ELF-1 (cell line): ENCODE measurements around the gene EIF5B.
"Not testable (repeated sequence)": the region's sequence is repeated elsewhere in the genome, so short reads cannot be mapped to it uniquely, and the experiment has no call there.

ENCODE experiments used
- DNase-seq: peaks from one replicate; pipeline ENCODE4 v3.0.0-alpha.2; 2016; ENCODE audit warnings: low read depth, low spot score

EIF5B gene

GRCh38 chr2:99365661-99366060 lies 28.5 kb downstream of the EIF5B start:
- no peak for DNase-seq

DNA sequence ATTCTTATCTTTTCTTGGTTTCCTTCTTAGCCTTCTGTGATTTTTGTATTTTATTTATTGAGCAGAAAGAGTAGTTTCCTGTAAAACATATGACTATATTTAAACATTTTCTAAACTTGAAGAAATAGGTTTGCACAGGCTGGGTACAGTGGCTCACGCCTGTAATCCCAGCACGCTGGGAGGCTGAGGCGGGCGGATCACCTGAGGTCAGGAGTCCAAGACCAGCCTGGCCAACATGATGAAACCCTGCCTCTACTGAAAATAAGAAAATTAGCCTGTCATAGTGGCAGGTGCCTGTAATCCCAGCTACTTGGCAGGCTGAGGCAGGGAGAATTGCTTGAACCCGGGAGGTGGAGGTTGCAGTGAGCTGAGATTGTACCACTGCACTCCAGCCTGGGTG lies 31.7 kb downstream of the EIF5B start:
- DNase-seq = not testable (repeated sequence)

DNA sequence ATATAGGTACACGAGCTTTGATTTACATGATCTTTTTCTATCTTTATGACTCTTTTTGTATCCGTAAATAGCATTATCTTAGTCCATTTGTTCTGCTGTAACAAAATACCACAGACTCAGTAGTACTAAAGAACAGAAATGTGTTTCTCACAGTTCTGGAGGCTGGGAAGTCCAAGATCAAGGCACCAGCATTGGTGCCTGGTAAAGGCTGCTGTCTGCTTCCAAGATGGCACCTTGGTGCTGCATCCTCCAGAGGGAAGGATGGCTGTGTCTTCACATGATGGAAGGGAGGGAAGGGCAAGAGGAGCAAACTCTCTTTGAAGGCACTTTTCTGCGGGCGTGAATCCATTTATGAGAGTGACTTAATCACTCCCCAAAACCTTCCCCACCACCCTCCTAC lies 36.0 kb downstream of the EIF5B start:
- no peak for DNase-seq

DNA sequence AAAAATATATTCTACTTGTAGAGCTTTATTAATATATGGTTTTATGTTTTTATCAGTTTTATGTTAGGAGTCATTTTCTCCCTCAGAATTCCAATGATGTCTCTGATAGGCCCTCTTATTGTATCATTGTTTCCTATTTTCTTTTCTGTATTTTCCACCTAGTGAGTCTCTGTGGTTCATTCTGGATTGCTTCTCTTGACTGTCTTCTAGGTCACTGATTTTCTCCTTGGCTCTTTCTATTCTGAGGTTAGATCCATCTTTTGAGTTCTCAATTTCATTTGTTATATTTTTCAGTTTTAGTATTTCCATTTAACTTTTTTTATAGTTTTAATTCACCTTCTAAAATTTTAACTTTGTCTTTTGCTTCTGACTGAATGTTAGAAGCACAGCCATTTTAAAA lies 37.6 kb downstream of the EIF5B start:
- DNase-seq = no peak

DNA sequence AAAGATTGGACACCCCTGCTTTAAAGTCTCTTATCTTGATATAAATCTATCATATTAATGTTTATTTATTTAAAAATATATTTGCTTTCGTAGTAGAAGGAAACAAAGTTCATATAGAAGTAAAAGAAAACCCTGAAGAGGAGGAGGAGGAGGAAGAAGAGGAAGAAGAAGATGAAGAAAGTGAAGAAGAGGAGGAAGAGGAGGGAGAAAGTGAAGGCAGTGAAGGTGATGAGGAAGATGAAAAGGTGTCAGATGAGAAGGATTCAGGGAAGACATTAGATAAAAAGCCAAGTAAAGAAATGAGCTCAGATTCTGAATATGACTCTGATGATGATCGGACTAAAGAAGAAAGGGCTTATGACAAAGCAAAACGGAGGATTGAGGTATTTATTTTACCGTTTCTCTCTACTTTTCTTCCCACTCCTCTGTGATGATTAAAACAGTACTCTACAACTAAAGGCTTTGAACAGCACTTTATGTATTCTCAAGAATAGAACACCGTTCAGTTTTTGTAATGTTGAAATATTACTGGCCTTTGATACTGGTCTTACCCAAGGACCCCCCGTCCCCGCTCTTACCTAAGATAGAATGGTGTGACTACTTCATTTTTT lies 39.2 kb downstream of the EIF5B start:
- no peak for DNase-seq

- DNase-seq = no peak
Measured at GRCh38 chr2:99377879-99378278, 40.7 kb downstream of the EIF5B start.

DNA sequence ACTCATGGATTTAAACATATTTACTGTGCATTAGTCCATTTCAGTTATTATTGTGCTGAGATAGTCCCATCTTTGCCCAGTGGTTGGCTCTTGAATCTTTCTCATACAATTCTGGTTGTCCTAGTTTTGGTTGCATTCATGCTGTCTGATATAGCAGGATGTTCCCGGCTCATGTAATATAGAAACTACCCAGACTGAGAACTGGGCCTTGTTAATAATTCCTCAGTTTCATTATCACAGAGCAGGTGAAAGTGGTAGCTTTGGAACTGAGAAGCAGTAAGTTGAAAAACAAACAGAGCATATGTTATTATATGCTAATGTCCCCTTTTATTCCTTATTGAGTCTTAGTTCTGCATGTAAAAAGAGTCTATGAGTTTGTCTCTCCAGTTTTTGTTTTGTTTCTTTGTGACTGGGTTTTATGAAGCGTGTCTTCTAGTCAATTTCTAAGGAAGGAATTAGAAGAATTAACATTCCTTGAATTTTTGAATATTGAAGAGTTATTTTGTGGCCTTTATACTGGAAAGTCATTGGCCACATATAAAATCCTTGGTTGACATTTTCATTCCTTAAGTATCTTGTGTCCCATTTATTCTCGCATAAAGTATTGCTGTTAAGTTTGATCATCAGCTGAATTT lies 43.3 kb downstream of the EIF5B start:
- no peak for DNase-seq

DNA sequence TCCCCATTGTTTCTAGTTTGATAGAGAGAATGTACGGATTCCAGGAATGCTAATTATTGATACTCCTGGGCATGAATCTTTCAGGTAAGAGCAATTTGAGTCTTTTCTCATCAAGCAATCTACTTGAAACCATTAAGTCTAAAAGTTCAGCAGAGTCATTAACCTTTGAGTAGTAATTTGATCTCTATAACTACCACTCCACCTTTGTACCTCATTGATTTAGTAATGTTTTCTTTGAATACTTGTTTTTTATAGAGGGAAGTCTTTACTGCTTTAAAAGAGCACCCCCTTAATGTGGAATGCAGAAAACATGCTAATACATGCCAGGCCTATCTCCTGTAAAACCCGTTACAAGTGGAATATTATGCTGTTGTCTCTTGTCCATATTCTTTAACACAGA lies 45.0 kb downstream of the EIF5B start:
- no peak for DNase-seq

DNA sequence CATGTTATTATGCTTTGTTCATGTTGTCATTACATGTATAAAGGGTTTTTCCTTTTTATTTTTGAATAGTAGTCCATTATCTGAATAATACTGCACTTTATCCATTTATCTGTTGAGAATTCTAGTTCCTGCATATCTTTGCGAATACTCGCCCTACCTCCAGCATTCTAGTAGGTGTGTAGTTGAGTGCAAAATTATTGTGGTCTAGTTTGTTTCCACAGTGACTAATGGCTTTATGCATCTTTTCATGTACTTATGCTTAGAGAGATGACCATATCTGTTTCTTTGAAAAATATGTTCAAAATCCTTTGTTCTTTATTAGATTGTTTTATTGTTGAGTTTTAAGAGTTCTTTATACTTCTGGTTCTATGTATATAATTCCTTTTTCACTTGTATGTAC lies 48.8 kb downstream of the EIF5B start:
- DNase-seq = no peak

GRCh38 chr2:99388892-99389291 lies 51.7 kb downstream of the EIF5B start:
- no peak for DNase-seq

- DNase-seq = no peak
Measured at GRCh38 chr2:99389371-99389770, 52.2 kb downstream of the EIF5B start.

- no peak for DNase-seq
Measured at GRCh38 chr2:99389946-99390345, 52.8 kb downstream of the EIF5B start.

GRCh38 chr2:99395589-99396130 lies 58.5 kb downstream of the EIF5B start:
- DNase-seq = no peak

GRCh38 chr2:99397266-99397920 lies 60.2 kb downstream of the EIF5B start:
- DNase-seq = no peak

- DNase-seq = no peak
Measured at GRCh38 chr2:99398303-99398702, 61.1 kb downstream of the EIF5B start.

- no peak for DNase-seq
Measured at GRCh38 chr2:99399063-99399462, 61.9 kb downstream of the EIF5B start.

DNA sequence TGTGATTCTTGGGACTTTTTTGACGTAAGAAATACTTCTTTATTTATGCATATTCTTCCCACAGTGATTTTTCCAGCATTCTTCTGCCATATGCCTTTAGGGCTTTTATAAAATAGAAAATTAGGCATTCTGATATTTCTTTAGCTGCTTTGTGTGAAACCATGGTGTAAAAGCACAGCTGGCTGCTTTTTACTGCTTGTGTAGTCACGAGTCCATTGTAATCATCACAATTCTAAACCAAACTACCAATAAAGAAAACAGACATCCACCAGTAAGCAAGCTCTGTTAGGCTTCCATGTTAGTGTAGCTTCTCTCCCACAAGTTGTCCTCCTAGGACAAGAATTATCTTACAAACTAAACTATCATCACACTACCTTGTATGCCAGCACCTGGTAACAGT lies 62.6 kb downstream of the EIF5B start:
- DNase-seq = no peak

DNA sequence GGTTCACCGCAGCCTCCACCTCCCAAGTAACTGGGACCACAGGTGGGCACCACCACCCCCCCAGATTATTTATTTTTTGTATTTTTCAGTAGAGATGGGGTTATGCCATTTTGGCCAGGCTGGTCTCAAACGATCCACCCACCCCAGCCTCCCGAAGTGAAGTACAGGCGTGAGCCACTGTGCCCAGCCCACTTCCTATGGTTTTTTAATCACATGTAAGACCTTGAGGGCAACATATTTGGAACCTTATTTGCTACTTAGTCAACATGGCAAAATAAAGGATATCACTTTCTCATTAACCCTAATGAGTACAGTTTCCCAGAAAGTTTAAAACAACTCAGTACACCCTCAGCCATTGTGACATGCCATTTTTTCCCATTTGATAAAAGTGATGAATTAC lies 64.7 kb downstream of the EIF5B start:
- DNase-seq = no peak

DNA sequence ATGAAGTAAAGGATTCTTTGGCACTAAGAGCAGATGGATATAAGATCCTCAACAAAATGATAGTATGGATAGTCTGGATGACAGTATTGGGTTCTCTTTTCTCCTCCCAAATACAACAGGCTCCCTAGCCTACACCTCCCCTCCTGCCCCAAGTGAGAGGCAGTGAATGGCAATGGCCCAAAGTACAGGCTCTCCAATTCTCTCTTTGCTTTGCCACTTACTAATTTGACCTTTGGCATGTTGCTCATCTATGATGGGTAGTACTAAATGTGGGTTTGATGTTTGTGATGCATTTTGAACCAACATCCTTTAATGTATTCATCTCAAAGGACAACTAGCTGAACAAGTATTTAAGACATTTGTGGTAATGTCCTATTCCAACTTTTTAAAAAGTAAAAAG lies 65.9 kb downstream of the EIF5B start:
- DNase-seq = no peak

GRCh38 chr2:99403524-99403923 lies 66.3 kb downstream of the EIF5B start:
- DNase-seq = peak; percentile 37

DNA sequence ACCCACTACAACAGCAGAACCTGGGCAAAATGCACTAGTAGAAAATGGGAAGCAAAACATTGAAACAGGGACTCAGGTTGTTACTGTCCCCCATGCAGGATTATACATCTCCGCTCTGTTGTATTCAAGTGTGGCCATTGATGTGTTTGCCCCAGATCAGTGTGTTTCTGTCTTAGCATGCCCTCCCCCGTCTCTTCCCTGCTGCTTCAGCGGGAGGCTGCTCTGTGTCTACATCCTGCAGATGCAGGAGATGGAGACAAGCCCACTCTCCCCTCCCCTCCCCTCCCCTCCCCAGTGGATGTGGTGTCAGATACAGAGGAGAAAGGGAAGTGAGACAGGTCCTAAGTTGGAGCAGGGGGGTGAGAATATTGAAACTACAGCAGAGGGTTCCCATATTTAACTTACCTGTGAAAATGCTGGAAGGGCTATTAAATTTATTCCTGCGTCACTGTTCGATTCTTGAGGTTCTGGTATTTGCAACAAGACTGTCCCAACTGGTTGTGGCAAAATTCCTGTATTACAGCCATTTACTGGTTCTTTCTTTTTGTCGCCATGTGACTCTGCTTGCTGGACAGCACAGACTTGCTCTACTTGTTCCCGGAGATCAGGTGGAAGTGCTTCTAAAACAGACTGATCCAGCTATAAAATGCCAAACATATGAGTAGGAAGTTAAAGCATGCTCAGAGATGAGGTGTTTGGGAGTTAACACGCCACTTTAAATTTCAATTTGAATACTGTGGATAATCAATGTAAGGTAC lies 67.0 kb downstream of the EIF5B start:
- DNase-seq = peak; percentile 50
